GM19395 (cell line): ENCODE data around the gene COQ5.

Experiments used
- ATAC-seq: cut with Tn5 transposase; IDR thresholded peaks from one replicate; pipeline ENCODE4 v1.9.1; 2021; ENCODE audit warnings: mild to moderate bottlenecking, moderate library complexity; ENCODE audit not compliant: unreplicated experiment

COQ5 gene

GRCh38 chr12:120460157-120460556 is 68.8 kb downstream of the COQ5 start:
- ATAC-seq = no peak

- no peak for ATAC-seq
These were observed 71.8 kb downstream of the COQ5 start for GRCh38 chr12:120457133-120457532.

GRCh38 chr12:120455302-120455701 is 73.7 kb downstream of the COQ5 start:
- no peak for ATAC-seq

- peak; percentile 63 for ATAC-seq
These were observed 75.0 kb downstream of the COQ5 start for GRCh38 chr12:120453977-120454376.
